OCI-LY1 (cell line): Measurements from ENCODE around the gene SRSF7.
A peak's percentile ranks its signal among the peaks of the same experiment; 100 is the strongest.

ENCODE experiments used
- H2AFZ ChIP-seq: fragments of 200-600 bp; sonication (generic), shearing (Covaris generic); 2 replicates; pipeline ENCODE4 v1.6.0; 2014; ENCODE audit warnings: antibody characterized with exemption, mild to moderate bottlenecking, low read length
- H3F3A ChIP-seq: fragments of 200-600 bp; sonication (generic), shearing (Covaris generic); 2 replicates; pipeline ENCODE4 v1.6.0; 2014; ENCODE audit warnings: mild to moderate bottlenecking, antibody characterized with exemption, low read length, moderate library complexity; ENCODE audit not compliant: insufficient read depth
- H3K27ac ChIP-seq: fragments of 200-600 bp; sonication (generic); 2 replicates; pipeline ENCODE4 v1.5.1; 2014; ENCODE audit warnings: low read length, mixed run types, mild to moderate bottlenecking, low read depth; ENCODE audit not compliant: poor library complexity, severe bottlenecking
- H3K27me3 ChIP-seq: fragments of 200-600 bp; sonication (generic); 2 replicates; pipeline ENCODE4 v1.6.0; 2014; ENCODE audit warnings: antibody characterized with exemption, mild to moderate bottlenecking, low read length, moderate library complexity; ENCODE audit not compliant: insufficient read depth
- H3K36me3 ChIP-seq: fragments of 200-600 bp; sonication (generic); 2 replicates; pipeline ENCODE4 v1.6.1; 2014; ENCODE audit warnings: mild to moderate bottlenecking, antibody characterized with exemption, low read length, moderate library complexity, mixed read lengths; ENCODE audit not compliant: insufficient read depth
- H3K4me1 ChIP-seq: fragments of 200-600 bp; sonication (generic); 2 replicates; pipeline ENCODE4 v1.5.1; 2014; ENCODE audit warnings: mild to moderate bottlenecking, low read length, moderate library complexity; ENCODE audit not compliant: insufficient read depth, severe bottlenecking
- H3K4me2 ChIP-seq: fragments of 200-600 bp; sonication (generic), shearing (Covaris generic); 2 replicates; pipeline ENCODE4 v1.6.1; 2014; ENCODE audit warnings: low read length
- H3K4me3 ChIP-seq: fragments of 200-600 bp; sonication (generic); 2 replicates; pipeline ENCODE4 v1.5.1; 2014; ENCODE audit warnings: low read length, low read depth, mild to moderate bottlenecking, mixed read lengths; ENCODE audit not compliant: poor library complexity, severe bottlenecking
- H3K79me2 ChIP-seq: fragments of 200-600 bp; shearing (Covaris generic); 2 replicates; pipeline ENCODE4 v1.6.1; 2016; ENCODE audit warnings: mixed run types, low read length, mixed read lengths; ENCODE audit not compliant: insufficient read depth
- H3K9ac ChIP-seq: fragments of 200-600 bp; sonication (generic), shearing (Covaris generic); 2 replicates; pipeline ENCODE4 v1.6.1; 2014; ENCODE audit warnings: mild to moderate bottlenecking, low read length, mixed read lengths
- H3K9me2 ChIP-seq: fragments of 200-600 bp; sonication (generic), shearing (Covaris generic); 2 replicates; pipeline ENCODE4 v1.6.1; 2014; ENCODE audit warnings: low read depth, mild to moderate bottlenecking, low read length, mixed read lengths
- H3K9me3 ChIP-seq: fragments of 200-600 bp; shearing (Covaris generic); 2 replicates; pipeline ENCODE4 v1.6.1; 2014; ENCODE audit warnings: low read length, mixed read lengths
- H4K20me1 ChIP-seq: fragments of 200-600 bp; sonication (generic), shearing (Covaris generic); 2 replicates; pipeline ENCODE4 v1.6.0; 2016; ENCODE audit warnings: mild to moderate bottlenecking, low read length; ENCODE audit not compliant: insufficient read depth
- CTCF ChIP-seq: fragments of 200-600 bp; sonication (generic), shearing (Covaris generic); IDR thresholded peaks from 2 replicates; pipeline ENCODE4 v1.5.1; 2017; ENCODE audit warnings: mild to moderate bottlenecking, antibody characterized with exemption, low read length, moderate library complexity, mixed read lengths
- EZH2 ChIP-seq: fragments of 200-600 bp; sonication (generic), shearing (Covaris generic); IDR thresholded peaks from 2 replicates; pipeline ENCODE4 v1.8.0; 2017; ENCODE audit warnings: borderline replicate concordance, mixed run types, mild to moderate bottlenecking, antibody characterized with exemption, low read length, moderate library complexity, mixed read lengths

The SRSF7 gene

GRCh38 chr2:38751596-38752410 lies 642 bp upstream of the SRSF7 start:
- no peaks in the 10 kb centered on the region for H3K9me2 ChIP-seq
- TF ChIP-seq EZH2 (no peak), CTCF (no peak)
- H3F3A ChIP-seq: no peaks in the 10 kb centered on the region
- peak overlapping the region; percentile 80 for H3K4me2 ChIP-seq
- no peaks in the 10 kb centered on the region for H3K27me3 ChIP-seq
- H3K27ac ChIP-seq: peak overlapping the region; percentile 62
- no peaks in the 10 kb centered on the region for H3K9me3 ChIP-seq
- peaks cover 39% of the 10 kb centered on the region for H3K79me2 ChIP-seq
- H3K9ac ChIP-seq: peak overlapping the region; percentile 99
- no peaks in the 10 kb centered on the region for H4K20me1 ChIP-seq
- H2AFZ ChIP-seq: peak overlapping the region; percentile 92
- H3K36me3 ChIP-seq: peaks cover 39% of the 10 kb centered on the region
- H3K4me3 ChIP-seq: peak overlapping the region; percentile 95
- H3K4me1 ChIP-seq: peaks cover 48% of the 10 kb centered on the region

- no peak overlapping the region for H2AFZ ChIP-seq
- TF ChIP-seq EZH2 (no peak), CTCF (no peak)
Measured at GRCh38 chr2:38750011-38750890, 910 bp downstream of the SRSF7 start.

GRCh38 chr2:38748943-38749804 lies 2.0 kb downstream of the SRSF7 start:
- Histone ChIP-seq H4K20me1 (no peaks in the 10 kb centered on the region), H3K9me3 (no peaks in the 10 kb centered on the region), H3F3A (peaks cover 14% of the 10 kb centered on the region; the same call in 1 of the 2 replicates), H3K9me2 (no peaks in the 10 kb centered on the region), H3K79me2 (peaks cover 39% of the 10 kb centered on the region), H3K4me2 (peak overlapping the region; percentile 80), H2AFZ (no peak overlapping the region), H3K4me1 (peaks cover 52% of the 10 kb centered on the region), H3K9ac (peak overlapping the region; percentile 99), H3K27ac (no peak overlapping the region), H3K36me3 (peaks cover 65% of the 10 kb centered on the region), H3K4me3 (peak overlapping the region; percentile 95), H3K27me3 (no peaks in the 10 kb centered on the region)
- TF ChIP-seq EZH2 (no peak), CTCF (no peak)

More at GRCh38 chr2:38750011-38750890, 910 bp downstream of the SRSF7 start:
- Histone ChIP-seq H3K27me3 (no peaks in the 10 kb centered on the region), H3F3A (peaks cover 7% of the 10 kb centered on the region; the same call in 1 of the 2 replicates), H4K20me1 (no peaks in the 10 kb centered on the region), H3K79me2 (peaks cover 39% of the 10 kb centered on the region), H3K9me2 (no peaks in the 10 kb centered on the region), H3K27ac (peak overlapping the region; percentile 92), H3K4me1 (peaks cover 56% of the 10 kb centered on the region), H3K4me3 (peak overlapping the region; percentile 95), H3K4me2 (peak overlapping the region; percentile 80), H3K9ac (peak overlapping the region; percentile 99), H3K9me3 (no peaks in the 10 kb centered on the region), H3K36me3 (peaks cover 54% of the 10 kb centered on the region)
